Peyer's patch (tissue), 4 donors: Measurements from ENCODE around the gene CCDC174. TPM values are rescaled to one million over a fixed set of nuclear protein-coding genes. Genes with fewer than 3 reads are reported as not detected.

Experiments used
- DNase-seq, 3 donors: peaks; one replicate each; pipeline ENCODE4 v3.0.0-alpha.2; 2017 to 2019
- H3K27ac ChIP-seq, 4 donors: fragments of 200-600 bp; sonication (generic); one replicate each; pipeline ENCODE4 v1.5.1; 2016 to 2019
- H3K27me3 ChIP-seq, 2 donors: fragments of 200-600 bp; sonication (generic); one replicate each; pipeline ENCODE4 v1.5.1; 2019
- H3K36me3 ChIP-seq, 3 donors: fragments of 200-600 bp; sonication (generic); one replicate each; pipeline ENCODE4 v1.5.1; 2016 to 2019
- H3K4me1 ChIP-seq, 4 donors: fragments of 200-600 bp; sonication (generic); one replicate each; pipeline ENCODE4 v1.5.1; 2016 to 2019
- H3K4me3 ChIP-seq, 4 donors: fragments of 200-600 bp; sonication (generic); 1 replicate in 3 of 4; 2 replicates in 1 of 4; pipeline ENCODE4 v1.5.1; 2016 to 2019; ENCODE audit warnings: mild to moderate bottlenecking in 1 of 4
- H3K9me3 ChIP-seq, 4 donors: fragments of 200-600 bp; sonication (generic); one replicate each; pipeline ENCODE4 v1.5.1; 2016 to 2019; ENCODE audit warnings: mild to moderate bottlenecking in 1 of 4
- CTCF ChIP-seq, 6 experiments: fragments of 450-650 bp in 4 of 6; fragments of 200-600 bp in 2 of 6; sonication (generic) in 1 of 6; IDR thresholded peaks; one replicate each; pipeline ENCODE4 v1.5.1; 2017 to 2019; ENCODE audit warnings: antibody characterized with exemption in 6 of 6, mild to moderate bottlenecking in 3 of 6, moderate library complexity in 1 of 6
- POLR2A ChIP-seq, 2 donors: fragments of 450-650 bp; IDR thresholded peaks; one replicate each; pipeline ENCODE4 v1.5.1; 2017; ENCODE audit warnings: antibody characterized with exemption in 2 of 2, mild to moderate bottlenecking in 2 of 2, moderate library complexity in 2 of 2
- total RNA-seq, 4 donors: library from RNA; depleted of rRNA; stranded (reverse); fragments of >200 nt; gene quantifications; one replicate each; pipeline ENCODE4 v1.1.0, GENCODE V29; 2016

The CCDC174 gene
- total RNA-seq, 4 donors from 2014 or later: 20.1 to 55.3 (median 42.0) TPM

GRCh38 chr3:14691239-14691638, 39.7 kb downstream of the CCDC174 start:
- Histone ChIP-seq H3K4me1 (no peaks in the 10 kb centered on the region), H3K27ac (no peak overlapping the region), H3K9me3 (no peaks in the 10 kb centered on the region), H3K27me3 (no peaks in the 10 kb centered on the region), H3K4me3 (no peak overlapping the region), H3K36me3 (no peaks in the 10 kb centered on the region)
- DNase-seq: no peak
- TF ChIP-seq POLR2A (IDR thresholded peaks at IDR 0.05) (no peak), CTCF (IDR thresholded peaks at IDR 0.05) (no peak)

- DNase-seq: no peak
- Histone ChIP-seq H3K27me3 (no peaks in the 10 kb centered on the region), H3K4me3 (no peak overlapping the region), H3K4me1 (no peaks in the 10 kb centered on the region), H3K27ac (no peak overlapping the region), H3K36me3 (no peaks in the 10 kb centered on the region), H3K9me3 (no peaks in the 10 kb centered on the region)
- no peak for TF ChIP-seq POLR2A (IDR thresholded peaks at IDR 0.05)
- no peak for TF ChIP-seq CTCF (IDR thresholded peaks at IDR 0.05)
Measured at GRCh38 chr3:14691719-14692118, 40.2 kb downstream of the CCDC174 start.

GRCh38 chr3:14698601-14699244, 47.2 kb downstream of the CCDC174 start:
- Histone ChIP-seq H3K36me3 (no peaks in the 10 kb centered on the region), H3K27me3 (no peaks in the 10 kb centered on the region), H3K27ac (no peak overlapping the region), H3K4me1 (no peaks in the 10 kb centered on the region), H3K9me3 (no peaks in the 10 kb centered on the region), H3K4me3 (no peak overlapping the region)
- TF ChIP-seq CTCF (IDR thresholded peaks at IDR 0.05) (no peak), POLR2A (IDR thresholded peaks at IDR 0.05) (no peak)
- DNase-seq: no peak

DNA sequence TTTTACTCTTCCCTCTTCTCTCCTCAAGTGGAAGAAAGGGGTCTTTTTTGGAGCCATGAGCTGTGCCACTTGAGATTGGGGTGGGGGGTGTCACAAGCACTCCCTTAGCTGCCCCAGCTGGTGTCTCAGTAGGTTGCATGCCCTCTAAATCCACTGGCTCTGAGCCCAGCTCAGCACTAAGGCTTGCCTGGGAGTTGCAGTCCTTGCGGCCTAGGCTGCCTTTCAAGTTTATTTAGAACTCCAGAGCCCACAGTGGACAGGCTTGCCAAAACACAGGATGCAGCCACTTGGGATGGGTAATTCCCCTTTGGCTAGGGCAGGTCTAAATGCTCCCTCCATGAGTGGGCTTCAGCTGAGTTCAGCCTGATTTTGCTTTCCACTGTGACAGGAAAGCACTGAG, 48.1 kb downstream of the CCDC174 start:
- H3K9me3 ChIP-seq: no peaks in the 10 kb centered on the region
- H3K4me3 ChIP-seq: no peak overlapping the region
- H3K4me1 ChIP-seq: no peaks in the 10 kb centered on the region
- DNase-seq: no peak
- no peaks in the 10 kb centered on the region for H3K36me3 ChIP-seq
- TF ChIP-seq POLR2A (IDR thresholded peaks at IDR 0.05): no peak
- TF ChIP-seq CTCF (IDR thresholded peaks at IDR 0.05): no peak
- no peak overlapping the region for H3K27ac ChIP-seq
- no peaks in the 10 kb centered on the region for H3K27me3 ChIP-seq

DNA sequence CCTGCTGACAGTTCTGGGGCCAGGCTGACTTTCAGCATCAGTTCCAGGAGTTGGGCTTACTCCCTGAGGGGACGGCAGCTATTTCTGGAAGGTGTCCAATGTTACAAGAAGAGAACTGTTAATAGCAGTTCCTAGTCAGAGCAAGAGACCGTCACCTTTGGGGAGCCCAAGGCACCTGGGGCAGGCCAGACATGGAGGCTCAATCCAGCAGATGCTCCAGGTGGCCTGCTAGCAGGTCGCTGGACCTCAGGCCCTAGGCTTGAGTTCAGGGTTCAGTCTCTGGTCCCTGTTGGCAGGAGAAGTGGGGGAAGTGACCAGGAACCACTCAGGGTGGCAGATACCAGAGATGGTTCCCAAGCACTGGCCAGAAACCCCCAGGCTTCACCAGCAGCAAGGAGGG, 49.3 kb downstream of the CCDC174 start:
- no peak for DNase-seq
- Histone ChIP-seq H3K9me3 (no peaks in the 10 kb centered on the region), H3K4me3 (no peak overlapping the region), H3K27ac (no peak overlapping the region), H3K4me1 (no peaks in the 10 kb centered on the region), H3K36me3 (no peaks in the 10 kb centered on the region), H3K27me3 (no peaks in the 10 kb centered on the region)
- TF ChIP-seq POLR2A (IDR thresholded peaks at IDR 0.05): no peak
- TF ChIP-seq CTCF (IDR thresholded peaks at IDR 0.05): no peak

- TF ChIP-seq POLR2A (IDR thresholded peaks at IDR 0.05) (no peak), CTCF (IDR thresholded peaks at IDR 0.05) (no peak)
- Histone ChIP-seq H3K36me3 (no peaks in the 10 kb centered on the region), H3K9me3 (no peaks in the 10 kb centered on the region), H3K27me3 (no peaks in the 10 kb centered on the region), H3K27ac (no peak overlapping the region), H3K4me1 (no peaks in the 10 kb centered on the region), H3K4me3 (no peak overlapping the region)
- DNase-seq: no peak
Measured at GRCh38 chr3:14701676-14702075, 50.1 kb downstream of the CCDC174 start.
